NB4 (cell line): ENCODE data around the gene CD300LF.

Experiments
- CTCF ChIP-seq: IDR thresholded peaks from one replicate; pipeline ENCODE4 v1.5.1; 2012; ENCODE audit warnings: low read depth, low read length
- MYC ChIP-seq: IDR thresholded peaks from 2 replicates; pipeline ENCODE4 v1.6.1; 2011; ENCODE audit warnings: low read depth, low read length
- POLR2A ChIP-seq: IDR thresholded peaks from 2 replicates; pipeline ENCODE4 v1.6.1; 2011; ENCODE audit warnings: mild to moderate bottlenecking; ENCODE audit not compliant: insufficient read length; ENCODE audit errors: extremely low read depth
- TF ChIP-seq, protein P1 (sequence below): IDR thresholded peaks from 2 replicates; pipeline ENCODE4 v1.6.1; 2011; ENCODE audit warnings: low read depth, low read length

DNA sequence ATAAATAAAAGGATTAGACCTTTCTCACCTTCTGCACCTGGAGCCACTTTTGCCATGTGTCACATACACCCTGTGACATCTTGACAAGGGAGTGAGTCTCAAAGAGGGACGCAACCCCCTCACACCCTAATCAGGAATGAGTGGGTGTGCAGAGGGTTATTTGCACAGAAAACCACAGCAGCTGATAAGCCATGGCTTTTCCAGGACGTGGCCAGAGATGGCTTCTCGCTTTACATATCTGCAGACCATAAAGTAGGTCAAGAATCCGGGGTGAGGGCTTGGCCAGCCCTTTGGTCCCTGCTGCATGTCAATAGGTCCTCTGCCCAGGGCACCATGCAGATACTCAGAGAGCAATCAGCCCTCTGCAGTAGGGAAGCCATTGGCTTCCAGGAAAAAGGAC lies 2.4 kb upstream of the CD300LF start:
- TF ChIP-seq CTCF (no peak), POLR2A (no peak), MYC (no peak)
- TF ChIP-seq, protein P1, sequence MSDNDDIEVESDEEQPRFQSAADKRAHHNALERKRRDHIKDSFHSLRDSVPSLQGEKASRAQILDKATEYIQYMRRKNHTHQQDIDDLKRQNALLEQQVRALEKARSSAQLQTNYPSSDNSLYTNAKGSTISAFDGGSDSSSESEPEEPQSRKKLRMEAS, result no peak
